Left lobe of liver (tissue), 2 donors: ENCODE results near the gene HUNK. TPM values are rescaled to one million over a fixed set of nuclear protein-coding genes. Genes with fewer than 3 reads are reported as not detected.

Experiments
- ATAC-seq: fragments of 200-7000 bp; cut with Tn5 transposase; one replicate; pipeline ENCODE4 v1.9.1; 2020; ENCODE audit warnings: mild to moderate bottlenecking, moderate library complexity
- DNase-seq: peaks from one replicate; pipeline ENCODE4 v3.0.0-alpha.2; 2020; ENCODE audit warnings: low spot score
- total RNA-seq: library from RNA; stranded (reverse); gene quantifications from one replicate; pipeline ENCODE4 v1.2.1, GENCODE V29; 2021
- donor health status: DM: no; HTN: no; CAD: no; lungs with moderate emphysema.
- donor health status: DM: no; HTN: yes; CAD: no.

HUNK gene
- total RNA-seq, 1 donor from 2014 or later = 0.55 TPM

GRCh38 chr21:31918250-31918775 is 45.5 kb downstream of the HUNK start:
- no peak for ATAC-seq
- no peak for DNase-seq

- DNase-seq (no peak), ATAC-seq (no peak)
Observed at GRCh38 chr21:31920275-31920674, 47.5 kb downstream of the HUNK start.

GRCh38 chr21:31921079-31921478 is 48.3 kb downstream of the HUNK start:
- ATAC-seq = no peak
- no peak for DNase-seq

GRCh38 chr21:31922881-31923280 is 50.1 kb downstream of the HUNK start:
- ATAC-seq (no peak), DNase-seq (no peak)

- DNase-seq (no peak), ATAC-seq (no peak)
Observed at GRCh38 chr21:31923756-31924155, 50.9 kb downstream of the HUNK start.

GRCh38 chr21:31924548-31924947 is 51.7 kb downstream of the HUNK start:
- ATAC-seq (no peak), DNase-seq (no peak)

- DNase-seq = no peak
- ATAC-seq = no peak
Observed at GRCh38 chr21:31926498-31926897, 53.7 kb downstream of the HUNK start.

GRCh38 chr21:31927689-31928353 is 55.0 kb downstream of the HUNK start:
- DNase-seq (no peak), ATAC-seq (no peak)

- ATAC-seq (no peak), DNase-seq (no peak)
Observed at GRCh38 chr21:31928656-31929055, 55.8 kb downstream of the HUNK start.

- ATAC-seq (no peak), DNase-seq (no peak)
Observed at GRCh38 chr21:31929548-31929947, 56.7 kb downstream of the HUNK start.

GRCh38 chr21:31930001-31930400 is 57.2 kb downstream of the HUNK start:
- DNase-seq (no peak), ATAC-seq (no peak)

- DNase-seq (no peak), ATAC-seq (no peak)
Observed at GRCh38 chr21:31931644-31932469, 59.0 kb downstream of the HUNK start.

GRCh38 chr21:31932470-31932764 is 59.6 kb downstream of the HUNK start:
- ATAC-seq (no peak), DNase-seq (no peak)

- ATAC-seq (no peak), DNase-seq (no peak)
Observed at GRCh38 chr21:31937303-31937702, 64.5 kb downstream of the HUNK start.

- DNase-seq = no peak
Observed at GRCh38 chr21:31938330-31939301, 65.8 kb downstream of the HUNK start.

GRCh38 chr21:31941694-31942093 is 68.9 kb downstream of the HUNK start:
- ATAC-seq = no peak

More at GRCh38 chr21:31938330-31939301, 65.8 kb downstream of the HUNK start:
- no peak for ATAC-seq

GRCh38 chr21:31943561-31943960 is 70.7 kb downstream of the HUNK start:
- DNase-seq (no peak), ATAC-seq (no peak)

More at GRCh38 chr21:31941694-31942093, 68.9 kb downstream of the HUNK start:
- DNase-seq = no peak

- ATAC-seq (no peak), DNase-seq (no peak)
Observed at GRCh38 chr21:31945141-31945540, 72.3 kb downstream of the HUNK start.

- DNase-seq (no peak), ATAC-seq (no peak)
Observed at GRCh38 chr21:31945546-31945945, 72.7 kb downstream of the HUNK start.

- no peak for DNase-seq
Observed at GRCh38 chr21:31946231-31946630, 73.4 kb downstream of the HUNK start.

More at GRCh38 chr21:31946231-31946630, 73.4 kb downstream of the HUNK start:
- ATAC-seq = no peak
